OCI-LY7 (cell line): ENCODE measurements around the gene TICRR.

Experiments used
- CTCF ChIP-seq: fragments of 200-600 bp; sonication (generic); conservative IDR thresholded peaks from 2 replicates; pipeline ENCODE4 v1.5.1; 2014; ENCODE audit warnings: mild to moderate bottlenecking, antibody characterized with exemption, low read length, moderate library complexity, mixed read lengths
- EZH2phosphoT487 ChIP-seq: fragments of 200-600 bp; sonication (generic); IDR thresholded peaks from 2 replicates; pipeline ENCODE4 v1.6.1; 2018; ENCODE audit warnings: low read depth, borderline replicate concordance, mild to moderate bottlenecking, mixed run types, antibody characterized with exemption, low read length, moderate library complexity, mixed read lengths

DNA sequence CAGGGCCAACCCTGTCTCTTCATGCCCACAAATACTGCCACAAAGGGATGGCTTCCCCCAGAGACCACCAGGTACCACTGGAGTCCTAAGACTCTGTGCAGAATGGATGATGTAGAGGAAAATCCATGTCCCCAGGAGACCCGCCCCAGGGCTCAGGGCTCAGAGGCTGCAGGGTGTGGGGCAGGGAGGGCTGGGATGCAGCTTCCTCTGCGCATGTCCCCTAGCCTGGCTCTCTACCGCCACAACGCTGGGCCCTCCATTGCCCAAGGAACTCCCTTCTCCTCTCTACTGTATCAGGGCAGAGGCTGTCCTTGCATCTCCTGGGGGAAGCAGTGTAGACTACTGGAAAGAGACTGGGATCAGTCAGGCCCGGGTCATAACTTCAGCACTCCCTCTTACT, 19.5 kb upstream of the TICRR start:
- TF ChIP-seq CTCF (no peak), EZH2phosphoT487 (no peak)
